Measurements from ENCODE around the gene TTC6.

TTC6 gene

DNA sequence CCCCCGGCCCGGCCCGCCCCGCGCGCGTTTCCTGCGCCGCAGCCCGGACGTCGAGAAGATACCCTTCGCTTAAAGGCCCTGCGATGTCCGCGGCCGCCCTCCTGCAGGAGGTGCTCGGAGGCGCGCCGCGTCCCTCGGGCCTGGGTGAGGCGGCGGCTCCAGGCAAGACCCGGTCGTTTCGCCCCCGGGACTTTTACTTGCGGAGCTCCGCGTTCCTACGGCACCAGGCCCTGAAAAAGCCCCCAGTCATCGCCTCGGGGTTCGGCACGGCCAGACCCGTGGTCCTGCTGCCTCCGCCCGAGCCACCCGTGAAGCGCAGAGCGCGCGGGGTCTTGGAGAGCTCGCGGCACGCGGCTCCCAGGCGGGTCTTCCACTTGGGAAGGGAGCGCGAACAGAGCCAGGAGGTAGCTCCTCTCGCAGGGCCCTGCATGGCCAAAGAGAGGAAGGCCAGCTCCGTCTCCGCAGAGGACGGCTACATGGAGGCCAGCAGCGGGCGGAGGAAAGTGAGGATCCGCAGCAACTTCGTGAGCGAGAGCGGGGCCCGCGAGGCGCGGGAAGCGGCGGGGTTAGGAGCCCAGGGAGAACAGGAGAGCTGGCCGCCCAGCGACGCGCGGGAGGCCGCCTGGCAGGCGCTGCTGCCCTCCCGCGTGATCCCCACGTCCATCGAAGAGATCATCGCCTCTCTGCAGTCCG, 26.9 kb downstream of the TTC6 start:
- DNase-seq (ENCODE audit: low spot score) = no peak
- no peak overlapping the region for H3K27ac ChIP-seq
- peak overlapping the region; percentile 48 for H3K4me3 ChIP-seq
- TF ChIP-seq, protein P1, sequence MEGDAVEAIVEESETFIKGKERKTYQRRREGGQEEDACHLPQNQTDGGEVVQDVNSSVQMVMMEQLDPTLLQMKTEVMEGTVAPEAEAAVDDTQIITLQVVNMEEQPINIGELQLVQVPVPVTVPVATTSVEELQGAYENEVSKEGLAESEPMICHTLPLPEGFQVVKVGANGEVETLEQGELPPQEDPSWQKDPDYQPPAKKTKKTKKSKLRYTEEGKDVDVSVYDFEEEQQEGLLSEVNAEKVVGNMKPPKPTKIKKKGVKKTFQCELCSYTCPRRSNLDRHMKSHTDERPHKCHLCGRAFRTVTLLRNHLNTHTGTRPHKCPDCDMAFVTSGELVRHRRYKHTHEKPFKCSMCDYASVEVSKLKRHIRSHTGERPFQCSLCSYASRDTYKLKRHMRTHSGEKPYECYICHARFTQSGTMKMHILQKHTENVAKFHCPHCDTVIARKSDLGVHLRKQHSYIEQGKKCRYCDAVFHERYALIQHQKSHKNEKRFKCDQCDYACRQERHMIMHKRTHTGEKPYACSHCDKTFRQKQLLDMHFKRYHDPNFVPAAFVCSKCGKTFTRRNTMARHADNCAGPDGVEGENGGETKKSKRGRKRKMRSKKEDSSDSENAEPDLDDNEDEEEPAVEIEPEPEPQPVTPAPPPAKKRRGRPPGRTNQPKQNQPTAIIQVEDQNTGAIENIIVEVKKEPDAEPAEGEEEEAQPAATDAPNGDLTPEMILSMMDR (IDR thresholded peaks at IDR 0.05) = no peak

DNA sequence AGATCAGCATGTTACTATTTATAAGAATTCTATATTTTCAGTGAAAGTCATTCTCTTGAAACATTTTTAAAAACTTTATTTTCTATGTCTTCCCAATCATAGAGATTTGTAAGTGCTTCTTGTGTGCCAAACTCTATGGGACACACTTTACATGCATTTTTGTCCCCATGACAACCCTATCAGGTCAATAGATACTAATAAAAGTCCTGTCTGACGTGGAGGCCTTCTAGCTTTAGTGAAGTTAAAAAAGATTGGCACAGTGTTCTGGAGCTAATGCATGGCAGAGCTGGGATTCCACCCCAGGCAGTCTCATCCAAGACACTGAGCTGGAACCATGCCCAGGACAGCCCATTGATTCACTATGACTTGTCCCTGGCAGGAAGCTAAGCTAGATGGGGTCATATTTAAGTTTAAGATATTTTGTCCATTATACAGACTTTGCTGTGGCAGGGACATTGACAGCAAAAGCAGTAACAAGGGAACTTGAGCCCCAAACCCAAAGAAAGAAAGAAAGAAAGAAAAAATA, 28.1 kb downstream of the TTC6 start:
- Histone ChIP-seq H3K27ac (no peak overlapping the region), H3K4me3 (no peak overlapping the region)
- no peak for DNase-seq (ENCODE audit: low spot score)
- TF ChIP-seq, protein P1 (IDR thresholded peaks at IDR 0.05) = no peak

DNA sequence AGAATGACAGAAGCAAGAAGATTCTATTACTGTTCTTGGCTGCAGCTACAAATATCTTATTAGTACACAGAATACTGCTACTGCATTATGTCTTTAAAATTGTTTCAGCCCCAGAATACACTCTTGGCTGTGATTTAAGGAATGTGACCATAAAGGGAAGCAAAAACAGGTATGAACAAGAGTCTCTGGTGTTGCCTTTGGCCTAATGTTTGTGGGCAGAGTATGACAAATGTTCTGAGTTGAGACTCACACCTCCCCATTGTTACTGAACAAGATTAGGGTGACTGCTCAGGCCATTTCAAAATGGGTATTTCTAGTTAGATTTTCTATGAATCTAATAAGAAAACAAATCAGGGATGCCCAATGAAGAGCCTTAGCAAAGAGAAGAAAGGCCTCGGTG, 28.5 kb downstream of the TTC6 start:
- TF ChIP-seq, protein P1 (IDR thresholded peaks at IDR 0.05) = no peak
- Histone ChIP-seq H3K27ac (no peak overlapping the region), H3K4me3 (no peak overlapping the region)
- DNase-seq (ENCODE audit: low spot score) = no peak

DNA sequence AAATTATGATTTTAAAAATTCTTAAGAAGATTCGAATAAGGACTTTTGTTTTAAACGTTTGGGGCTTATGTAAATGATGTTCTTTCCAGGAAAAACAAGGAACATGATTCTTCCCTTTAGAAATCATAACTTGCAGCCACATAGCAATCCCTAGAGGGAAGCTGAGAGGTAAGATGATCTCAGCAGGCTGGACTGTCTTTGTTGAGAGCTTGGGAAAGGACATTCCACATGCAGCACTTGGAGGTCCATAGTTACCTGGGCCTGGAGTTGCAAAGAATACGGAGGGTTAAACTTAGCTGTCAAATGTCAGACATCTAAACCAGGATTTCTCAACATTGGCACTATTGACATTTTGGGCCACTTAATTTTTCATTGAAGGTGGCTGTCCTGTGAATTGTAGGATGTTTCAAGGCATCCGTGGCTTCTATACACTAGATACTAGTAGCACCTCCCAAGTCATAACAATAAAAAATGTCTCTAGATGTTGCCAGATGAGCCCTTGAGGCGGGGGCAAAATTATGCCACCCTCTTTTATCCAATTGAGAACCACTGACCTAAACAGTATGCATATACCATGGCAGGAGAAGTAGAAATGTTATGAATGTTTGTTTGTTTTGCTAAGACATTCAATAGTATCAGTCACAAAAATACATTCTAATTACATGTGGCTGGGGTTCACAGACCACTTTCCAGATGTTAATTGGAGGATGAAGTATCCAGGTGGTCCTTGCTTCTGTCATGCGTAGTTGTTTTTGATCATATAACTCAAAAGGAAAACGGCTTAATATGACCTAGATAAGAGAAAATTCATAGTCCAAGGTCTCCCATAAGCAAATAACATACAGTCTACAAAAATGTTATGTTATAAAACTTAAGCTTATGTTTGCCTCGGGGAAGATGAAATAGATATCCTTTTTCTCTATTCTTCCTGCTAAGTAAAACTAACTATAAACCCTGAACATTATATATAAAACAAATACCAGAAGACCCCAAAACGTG, 30.5 kb downstream of the TTC6 start:
- DNase-seq (ENCODE audit: low spot score) = no peak
- TF ChIP-seq, protein P1 (IDR thresholded peaks at IDR 0.05) = no peak

DNA sequence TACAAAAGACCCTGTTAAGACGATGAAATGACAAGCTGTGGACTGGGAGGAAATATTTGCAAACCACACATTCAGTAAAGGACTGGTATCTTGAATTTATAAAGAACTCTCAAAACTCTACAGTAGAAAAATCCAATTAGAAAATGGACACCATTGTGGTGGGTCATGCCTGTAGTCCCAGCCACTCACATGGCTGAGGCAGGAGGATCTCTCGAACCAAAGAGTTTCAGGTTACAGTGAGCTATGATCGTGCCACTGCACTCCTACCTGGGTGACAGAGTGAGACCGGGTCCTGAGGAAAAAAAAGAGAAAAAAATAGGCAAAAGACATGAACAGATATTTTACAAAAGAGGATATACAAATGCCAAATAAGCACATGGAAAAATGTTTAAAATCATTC, 41.9 kb downstream of the TTC6 start:
- TF ChIP-seq, protein P1 (IDR thresholded peaks at IDR 0.05) = no peak
- DNase-seq (ENCODE audit: low spot score) = no peak
- H3K4me3 ChIP-seq = no peak overlapping the region
- no peak overlapping the region for H3K27ac ChIP-seq

More for the DNA sequence above, 30.5 kb downstream of the TTC6 start:
- Histone ChIP-seq H3K27ac (no peak overlapping the region), H3K4me3 (no peak overlapping the region)

DNA sequence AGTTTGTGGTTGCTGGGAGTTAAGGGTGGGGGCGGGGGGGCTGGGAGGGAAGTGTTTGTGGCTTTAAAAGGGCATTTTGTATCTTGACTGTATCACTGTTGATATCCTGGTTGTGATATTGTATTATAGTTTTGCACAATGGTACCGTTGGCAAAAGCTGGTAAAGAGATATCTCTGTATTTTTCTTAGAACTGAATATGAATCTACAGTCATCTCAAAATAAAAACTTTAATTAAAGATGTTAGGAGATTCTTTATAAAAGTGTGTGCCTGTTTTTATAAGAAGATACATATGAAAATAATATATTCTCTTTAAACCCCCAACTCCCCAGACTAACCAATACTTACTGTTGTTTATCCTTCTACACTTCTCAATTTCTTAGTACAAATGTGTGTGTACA, 43.2 kb downstream of the TTC6 start:
- TF ChIP-seq, protein P1 (IDR thresholded peaks at IDR 0.05) = no peak
- no peak for DNase-seq (ENCODE audit: low spot score)
- Histone ChIP-seq H3K4me3 (no peak overlapping the region), H3K27ac (no peak overlapping the region)
